Epithelial cell of prostate (primary cell): ENCODE results near the gene SLC25A6.
"Not testable (repeated sequence)": the region's sequence is repeated elsewhere in the genome, so short reads cannot be mapped to it uniquely, and the experiment has no call there.

Experiments
- DNase-seq: peaks from one replicate; pipeline ENCODE4 v3.0.0-alpha.2; 2011; ENCODE audit warnings: low read depth, low spot score
- H3K27ac ChIP-seq: fragments of 450-650 bp; 2 replicates; pipeline ENCODE4 v1.5.1; 2017; ENCODE audit warnings: mild to moderate bottlenecking

SLC25A6 gene

GRCh38 chrX:1358793-1359476 lies 33.0 kb downstream of the SLC25A6 start:
- no peak overlapping the region for H3K27ac ChIP-seq
- no peak for DNase-seq

GRCh38 chrX:1357993-1358392 lies 33.9 kb downstream of the SLC25A6 start:
- no peak for DNase-seq
- H3K27ac ChIP-seq: no peak overlapping the region

GRCh38 chrX:1355131-1356046 lies 36.5 kb downstream of the SLC25A6 start:
- DNase-seq: no peak
- no peak overlapping the region for H3K27ac ChIP-seq

- DNase-seq: no peak
Observed at GRCh38 chrX:1354036-1355019, 37.6 kb downstream of the SLC25A6 start.

GRCh38 chrX:1351981-1352714 lies 39.8 kb downstream of the SLC25A6 start:
- no peak overlapping the region for H3K27ac ChIP-seq
- no peak for DNase-seq

More at GRCh38 chrX:1354036-1355019, 37.6 kb downstream of the SLC25A6 start:
- no peak overlapping the region for H3K27ac ChIP-seq

GRCh38 chrX:1349606-1350005 lies 42.3 kb downstream of the SLC25A6 start:
- not testable (repeated sequence) for H3K27ac ChIP-seq, DNase-seq

GRCh38 chrX:1341545-1342184 lies 50.2 kb downstream of the SLC25A6 start:
- DNase-seq: no peak
- H3K27ac ChIP-seq: no peak overlapping the region

GRCh38 chrX:1336948-1337779 lies 54.7 kb downstream of the SLC25A6 start:
- DNase-seq: no peak
- no peak overlapping the region for H3K27ac ChIP-seq

- no peak within 1 kb of the TSS for H3K27ac ChIP-seq
- DNase-seq: no peak
Observed at GRCh38 chrX:1336331-1336943, 55.5 kb downstream of the SLC25A6 start, which contains the start of gene IL3RA. TSS of gene IL3RA (plus strand) at chrX:1336785. CDS start at chrX:1341766, 4,981 bp downstream.
